ENCODE data around the gene PREPL.

GRCh38 chr2:44333994-44334393 is 27.3 kb downstream of the PREPL start:
- TF ChIP-seq, protein P1, sequence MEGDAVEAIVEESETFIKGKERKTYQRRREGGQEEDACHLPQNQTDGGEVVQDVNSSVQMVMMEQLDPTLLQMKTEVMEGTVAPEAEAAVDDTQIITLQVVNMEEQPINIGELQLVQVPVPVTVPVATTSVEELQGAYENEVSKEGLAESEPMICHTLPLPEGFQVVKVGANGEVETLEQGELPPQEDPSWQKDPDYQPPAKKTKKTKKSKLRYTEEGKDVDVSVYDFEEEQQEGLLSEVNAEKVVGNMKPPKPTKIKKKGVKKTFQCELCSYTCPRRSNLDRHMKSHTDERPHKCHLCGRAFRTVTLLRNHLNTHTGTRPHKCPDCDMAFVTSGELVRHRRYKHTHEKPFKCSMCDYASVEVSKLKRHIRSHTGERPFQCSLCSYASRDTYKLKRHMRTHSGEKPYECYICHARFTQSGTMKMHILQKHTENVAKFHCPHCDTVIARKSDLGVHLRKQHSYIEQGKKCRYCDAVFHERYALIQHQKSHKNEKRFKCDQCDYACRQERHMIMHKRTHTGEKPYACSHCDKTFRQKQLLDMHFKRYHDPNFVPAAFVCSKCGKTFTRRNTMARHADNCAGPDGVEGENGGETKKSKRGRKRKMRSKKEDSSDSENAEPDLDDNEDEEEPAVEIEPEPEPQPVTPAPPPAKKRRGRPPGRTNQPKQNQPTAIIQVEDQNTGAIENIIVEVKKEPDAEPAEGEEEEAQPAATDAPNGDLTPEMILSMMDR (IDR thresholded peaks at IDR 0.05; ENCODE audit: insufficient read depth, low read length, poor library complexity, severe bottlenecking): no peak
- no peak for TF ChIP-seq EZH2phosphoT487 (conservative IDR thresholded peaks at IDR 0.05; ENCODE audit: low read length)

All from SU-DHL-6 (cell line).